ENCODE results near the gene CDR2L. TPM values are rescaled to one million over a fixed set of nuclear protein-coding genes. Genes with fewer than 3 reads are reported as not detected.
A peak's percentile ranks its signal among the peaks of the same experiment; 100 is the strongest.

Gene CDR2L
- total and polyA plus RNA-seq, 8 donors: 4.4 to 78.8 (median 10.9) TPM

- Histone ChIP-seq H3K27ac (peak overlapping the region; percentile 87 to 99 (median 91)), H3K27me3 (peaks cover 0 to 50% (median 12%) of the 10 kb centered on the region in 3 donors), H3K4me3 (peak overlapping the region; percentile 58 to 85 (median 70)), H3K4me1 (peaks cover 27 to 77% (median 63%) of the 10 kb centered on the region in 4 donors), H3K9me3 (no peaks in the 10 kb centered on the region), H3K36me3 (no peaks in the 10 kb centered on the region)
- no peak for DNase-seq
- 11 to 24% (median 18%) methylated on average over 9 of the region's 9 CpGs for WGBS, 5 donors
- intact Hi-C loops (cut with DNase I; ENCODE audit: low total_unique reads): no loop called here
- TF ChIP-seq POLR2AphosphoS5 (IDR thresholded peaks at IDR 0.05) (no peak), POLR2A (IDR thresholded peaks at IDR 0.05) (no peak), EP300 (IDR thresholded peaks at IDR 0.05) (no peak), CTCF (IDR thresholded peaks at IDR 0.05) (no peak)
These were observed 15.7 kb upstream of the CDR2L start for GRCh38 chr17:74971842-74972106.

- H3K27ac ChIP-seq: peak within 1 kb of the TSS; percentile 87 to 99 (median 91)
- 1 to 4% (median 1%) methylated on average over 40 to 95 of the region's 95 CpGs for WGBS, 5 donors
- H3K27me3 ChIP-seq: peaks cover 0 to 50% (median 12%) of the 10 kb centered on the region in 3 donors
- H3K9me3 ChIP-seq: no peaks in the 10 kb centered on the region
- peaks cover 27 to 77% (median 63%) of the 10 kb centered on the region in 4 donors for H3K4me1 ChIP-seq
- peak in 2 of 3 donors; percentile 71 to 72 for TF ChIP-seq POLR2AphosphoS5 (IDR thresholded peaks at IDR 0.05)
- no peak for TF ChIP-seq EP300 (IDR thresholded peaks at IDR 0.05)
- H3K36me3 ChIP-seq: no peaks in the 10 kb centered on the region
- intact Hi-C loops (cut with DNase I; ENCODE audit: low total_unique reads): no loop called here
- H3K4me3 ChIP-seq: peak within 1 kb of the TSS; percentile 58 to 85 (median 70)
- peak; percentile 91 for DNase-seq
These were observed 15.1 kb upstream of the CDR2L start, which contains the start of gene HID1 for GRCh38 chr17:74972107-74972972. TSS of gene HID1 (minus strand) at chr17:74972759. CDS start at chr17:74972656, 103 bp downstream.

GRCh38 chr17:74972973-74973328 is 14.5 kb upstream of the CDR2L start:
- Histone ChIP-seq H3K27me3 (peaks cover 0 to 50% (median 12%) of the 10 kb centered on the region in 3 donors), H3K4me1 (peaks cover 26 to 77% (median 61%) of the 10 kb centered on the region in 4 donors), H3K4me3 (peak overlapping the region; percentile 58 to 85 (median 70)), H3K36me3 (no peaks in the 10 kb centered on the region), H3K27ac (peak overlapping the region; percentile 84 to 95 (median 90)), H3K9me3 (no peaks in the 10 kb centered on the region)
- TF ChIP-seq POLR2AphosphoS5 (IDR thresholded peaks at IDR 0.05) (no peak), EP300 (IDR thresholded peaks at IDR 0.05) (no peak), CTCF (IDR thresholded peaks at IDR 0.05) (no peak), POLR2A (IDR thresholded peaks at IDR 0.05) (no peak)
- intact Hi-C loops (cut with DNase I; ENCODE audit: low total_unique reads): no loop called here
- WGBS, 5 donors: 18 to 29% (median 23%) methylated on average over 17 of the region's 17 CpGs
- DNase-seq: no peak

GRCh38 chr17:74975943-74976342 is 11.5 kb upstream of the CDR2L start:
- TF ChIP-seq POLR2AphosphoS5 (IDR thresholded peaks at IDR 0.05): no peak
- no peak for TF ChIP-seq POLR2A (IDR thresholded peaks at IDR 0.05)
- TF ChIP-seq EP300 (IDR thresholded peaks at IDR 0.05): no peak
- TF ChIP-seq CTCF (IDR thresholded peaks at IDR 0.05): no peak
- Histone ChIP-seq H3K27me3 (peaks cover 0 to 44% (median 12%) of the 10 kb centered on the region in 3 donors), H3K36me3 (no peaks in the 10 kb centered on the region), H3K27ac (peak overlapping the region in 1 of 5 donors; percentile 86), H3K9me3 (no peaks in the 10 kb centered on the region), H3K4me1 (peaks cover 7 to 48% (median 33%) of the 10 kb centered on the region in 4 donors), H3K4me3 (no peak overlapping the region)
- DNase-seq: no peak
- intact Hi-C loops (cut with DNase I; ENCODE audit: low total_unique reads): no loop called here
- WGBS, 5 donors: 53 to 66% (median 59%) methylated on average over 4 of the region's 4 CpGs

Data from stomach (tissue), 9 donors.